DND-41 (cell line): ENCODE measurements around the gene TMEM63C.

Experiments used
- ATAC-seq: fragments of 200-7000 bp; cut with Tn5 transposase; 3 replicates; pipeline ENCODE4 v1.9.1; 2021; ENCODE audit warnings: low read depth; ENCODE audit not compliant: insufficient read depth
- DNase-seq: peaks from one replicate; pipeline ENCODE4 v3.0.0-alpha.2; 2020
- H2AFZ ChIP-seq: 2 replicates; pipeline ENCODE4 v1.6.0; 2012; ENCODE audit warnings: low read depth, low read length
- H3K27ac ChIP-seq: 2 replicates; pipeline ENCODE4 v1.5.1; 2012; ENCODE audit warnings: low read length, inconsistent platforms
- H3K27me3 ChIP-seq: fragments of 200-600 bp; sonication (generic); 2 replicates; pipeline ENCODE4 v1.6.0; 2012; ENCODE audit warnings: low read length, mild to moderate bottlenecking, inconsistent platforms; ENCODE audit not compliant: insufficient read depth, poor library complexity
- H3K36me3 ChIP-seq: 2 replicates; pipeline ENCODE4 v1.5.1; 2012; ENCODE audit warnings: low read length, inconsistent platforms; ENCODE audit not compliant: insufficient read depth
- H3K4me1 ChIP-seq: 2 replicates; pipeline ENCODE4 v1.5.1; 2012; ENCODE audit warnings: mild to moderate bottlenecking, low read length; ENCODE audit not compliant: insufficient read depth
- H3K4me2 ChIP-seq: 2 replicates; pipeline ENCODE4 v1.6.0; 2012; ENCODE audit warnings: mild to moderate bottlenecking, moderate library complexity, low read length, inconsistent platforms; ENCODE audit not compliant: insufficient read depth
- H3K4me3 ChIP-seq, 2 experiments: fragments of 200-600 bp in 1 of 2; shearing (Covaris generic) in 1 of 2; 2 replicates each; pipeline ENCODE4 v1.5.1; 2012 to 2016; ENCODE audit warnings: inconsistent platforms in 2 of 2, low read length in 2 of 2, mild to moderate bottlenecking in 2 of 2, low read depth in 1 of 2, moderate library complexity in 1 of 2
- H3K79me2 ChIP-seq: 2 replicates; pipeline ENCODE4 v1.6.0; 2012; ENCODE audit warnings: low read length, inconsistent platforms; ENCODE audit not compliant: insufficient read depth
- H3K9ac ChIP-seq: 2 replicates; pipeline ENCODE4 v1.6.0; 2012; ENCODE audit warnings: low read depth, mild to moderate bottlenecking, inconsistent platforms, low read length, moderate library complexity
- H3K9me3 ChIP-seq: 2 replicates; pipeline ENCODE4 v1.5.1; 2012; ENCODE audit warnings: low read length, moderate library complexity, mild to moderate bottlenecking, inconsistent platforms; ENCODE audit not compliant: insufficient read depth, severe bottlenecking
- H4K20me1 ChIP-seq: 2 replicates; pipeline ENCODE4 v1.6.0; 2012; ENCODE audit warnings: low read length; ENCODE audit not compliant: insufficient read depth
- CTCF ChIP-seq: IDR thresholded peaks from 2 replicates; pipeline ENCODE4 v1.5.1; 2012; ENCODE audit warnings: borderline replicate concordance, low read length, moderate library complexity, mild to moderate bottlenecking; ENCODE audit not compliant: poor library complexity, severe bottlenecking; ENCODE audit errors: extremely low read depth
- EZH2 ChIP-seq: IDR thresholded peaks from 3 replicates; pipeline ENCODE4 v1.6.1; 2012; ENCODE audit warnings: borderline replicate concordance, low read depth, mild to moderate bottlenecking, moderate library complexity, low read length, inconsistent platforms; ENCODE audit not compliant: severe bottlenecking

Gene TMEM63C

GRCh38 chr14:77224212-77224611 lies 42.6 kb downstream of the TMEM63C start:
- Histone ChIP-seq H3K79me2 (no peaks in the 10 kb centered on the region), H4K20me1 (0 out of 2 replicates have a peak, but pooled peaks cover 8% of the 10 kb centered on the region), H3K4me2 (no peak overlapping the region), H3K4me3 (no peak overlapping the region), H3K27me3 (peaks cover 4% of the 10 kb centered on the region), H2AFZ (no peak overlapping the region), H3K9me3 (no peaks in the 10 kb centered on the region), H3K27ac (no peak overlapping the region), H3K4me1 (no peaks in the 10 kb centered on the region), H3K9ac (no peak overlapping the region), H3K36me3 (no peaks in the 10 kb centered on the region)
- TF ChIP-seq EZH2 (no peak), CTCF (no peak)
- no peak for DNase-seq
- ATAC-seq, result no peak

- H3K9me3 ChIP-seq, result no peaks in the 10 kb centered on the region
These were observed 43.7 kb downstream of the TMEM63C start for GRCh38 chr14:77225254-77225653.

GRCh38 chr14:77225892-77226557 lies 44.4 kb downstream of the TMEM63C start:
- H2AFZ ChIP-seq, result no peak overlapping the region
- no peak overlapping the region for H3K4me3 ChIP-seq
- no peaks in the 10 kb centered on the region for H3K4me1 ChIP-seq
- no peak overlapping the region for H3K4me2 ChIP-seq
- H3K27me3 ChIP-seq, result peaks cover 4% of the 10 kb centered on the region
- DNase-seq, result no peak
- H3K27ac ChIP-seq, result no peak overlapping the region
- H3K9me3 ChIP-seq, result no peaks in the 10 kb centered on the region
- no peaks in the 10 kb centered on the region for H3K79me2 ChIP-seq
- no peak for TF ChIP-seq CTCF
- no peak for TF ChIP-seq EZH2
- no peak for ATAC-seq
- H4K20me1 ChIP-seq, result 0 out of 2 replicates have a peak, but pooled peaks cover 5% of the 10 kb centered on the region
- no peak overlapping the region for H3K9ac ChIP-seq
- no peaks in the 10 kb centered on the region for H3K36me3 ChIP-seq

More at GRCh38 chr14:77225254-77225653, 43.7 kb downstream of the TMEM63C start:
- no peaks in the 10 kb centered on the region for H3K4me1 ChIP-seq
- peaks cover 4% of the 10 kb centered on the region for H3K27me3 ChIP-seq
- no peak for DNase-seq
- no peak overlapping the region for H3K4me3 ChIP-seq
- no peaks in the 10 kb centered on the region for H3K36me3 ChIP-seq
- H3K79me2 ChIP-seq, result no peaks in the 10 kb centered on the region
- TF ChIP-seq CTCF (no peak), EZH2 (no peak)
- 0 out of 2 replicates have a peak, but pooled peaks cover 5% of the 10 kb centered on the region for H4K20me1 ChIP-seq
- H3K27ac ChIP-seq, result no peak overlapping the region
- no peak overlapping the region for H2AFZ ChIP-seq
- H3K9ac ChIP-seq, result no peak overlapping the region
- no peak for ATAC-seq
- no peak overlapping the region for H3K4me2 ChIP-seq

GRCh38 chr14:77228056-77228455 lies 46.5 kb downstream of the TMEM63C start:
- no peaks in the 10 kb centered on the region for H3K9me3 ChIP-seq
- TF ChIP-seq CTCF, result no peak
- TF ChIP-seq EZH2, result no peak
- no peak overlapping the region for H2AFZ ChIP-seq
- H4K20me1 ChIP-seq, result 0 out of 2 replicates have a peak, but pooled peaks cover 5% of the 10 kb centered on the region
- H3K79me2 ChIP-seq, result no peaks in the 10 kb centered on the region
- H3K4me3 ChIP-seq, result no peak overlapping the region
- peaks cover 4% of the 10 kb centered on the region for H3K27me3 ChIP-seq
- no peaks in the 10 kb centered on the region for H3K4me1 ChIP-seq
- H3K9ac ChIP-seq, result no peak overlapping the region
- no peak overlapping the region for H3K4me2 ChIP-seq
- DNase-seq (no peak), ATAC-seq (no peak)
- H3K36me3 ChIP-seq, result no peaks in the 10 kb centered on the region
- H3K27ac ChIP-seq, result no peak overlapping the region
